Stomach (tissue), 4 donors: Measurements from ENCODE around the gene SETD4.

Source experiments
- POLR2AphosphoS5 ChIP-seq, 3 donors: sonication (generic); formaldehyde crosslinking; IDR thresholded peaks; one replicate each; pipeline ENCODE4 v1.6.1; 2016; ENCODE audit warnings: antibody characterized with exemption in 3 of 3
- TF ChIP-seq, protein P1 (sequence below), 7 experiments: fragments of 450-650 bp in 4 of 7; fragments of 200-600 bp in 3 of 7; sonication (generic) in 3 of 7; IDR thresholded peaks; one replicate each; pipeline ENCODE4 v1.5.1; 2016 to 2019; ENCODE audit warnings: antibody characterized with exemption in 7 of 7, control low read depth in 2 of 7, mild to moderate bottlenecking in 1 of 7

DNA sequence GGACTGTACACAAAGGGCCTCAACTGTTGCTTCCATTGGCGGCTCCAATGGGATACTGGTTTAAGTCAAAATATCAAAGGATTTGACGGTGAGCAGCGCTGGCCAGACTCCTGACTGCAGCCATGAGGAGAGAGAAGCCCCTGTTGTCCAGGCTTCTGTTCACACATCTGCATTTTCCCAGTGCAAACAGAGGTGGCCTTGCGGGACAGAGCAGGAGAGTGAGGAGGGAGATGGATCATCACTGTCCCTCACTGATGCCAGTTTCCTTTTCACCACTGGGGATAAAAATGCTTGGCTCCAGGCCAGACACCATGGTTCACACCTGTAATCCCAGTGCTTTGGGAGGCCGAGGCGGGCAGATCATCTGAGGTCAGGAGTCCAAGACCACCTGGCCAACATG is 69.2 kb downstream of the SETD4 start:
- TF ChIP-seq, protein P1, sequence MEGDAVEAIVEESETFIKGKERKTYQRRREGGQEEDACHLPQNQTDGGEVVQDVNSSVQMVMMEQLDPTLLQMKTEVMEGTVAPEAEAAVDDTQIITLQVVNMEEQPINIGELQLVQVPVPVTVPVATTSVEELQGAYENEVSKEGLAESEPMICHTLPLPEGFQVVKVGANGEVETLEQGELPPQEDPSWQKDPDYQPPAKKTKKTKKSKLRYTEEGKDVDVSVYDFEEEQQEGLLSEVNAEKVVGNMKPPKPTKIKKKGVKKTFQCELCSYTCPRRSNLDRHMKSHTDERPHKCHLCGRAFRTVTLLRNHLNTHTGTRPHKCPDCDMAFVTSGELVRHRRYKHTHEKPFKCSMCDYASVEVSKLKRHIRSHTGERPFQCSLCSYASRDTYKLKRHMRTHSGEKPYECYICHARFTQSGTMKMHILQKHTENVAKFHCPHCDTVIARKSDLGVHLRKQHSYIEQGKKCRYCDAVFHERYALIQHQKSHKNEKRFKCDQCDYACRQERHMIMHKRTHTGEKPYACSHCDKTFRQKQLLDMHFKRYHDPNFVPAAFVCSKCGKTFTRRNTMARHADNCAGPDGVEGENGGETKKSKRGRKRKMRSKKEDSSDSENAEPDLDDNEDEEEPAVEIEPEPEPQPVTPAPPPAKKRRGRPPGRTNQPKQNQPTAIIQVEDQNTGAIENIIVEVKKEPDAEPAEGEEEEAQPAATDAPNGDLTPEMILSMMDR (IDR thresholded peaks at IDR 0.05), result no peak
- no peak for TF ChIP-seq POLR2AphosphoS5 (IDR thresholded peaks at IDR 0.05)
